NCI-H2227 (cell line): ENCODE measurements around the gene ZNF331.
A peak's percentile ranks its signal among the peaks of the same experiment; 100 is the strongest.
"Not testable (repeated sequence)": the region's sequence is repeated elsewhere in the genome, so short reads cannot be mapped to it uniquely, and the experiment has no call there.

Source experiments
- DNase-seq: peaks from one replicate; lab custom pipeline; 2025; ENCODE audit not compliant: unreplicated experiment; lab: John Stamatoyannopoulos, UW

ZNF331 gene

DNA sequence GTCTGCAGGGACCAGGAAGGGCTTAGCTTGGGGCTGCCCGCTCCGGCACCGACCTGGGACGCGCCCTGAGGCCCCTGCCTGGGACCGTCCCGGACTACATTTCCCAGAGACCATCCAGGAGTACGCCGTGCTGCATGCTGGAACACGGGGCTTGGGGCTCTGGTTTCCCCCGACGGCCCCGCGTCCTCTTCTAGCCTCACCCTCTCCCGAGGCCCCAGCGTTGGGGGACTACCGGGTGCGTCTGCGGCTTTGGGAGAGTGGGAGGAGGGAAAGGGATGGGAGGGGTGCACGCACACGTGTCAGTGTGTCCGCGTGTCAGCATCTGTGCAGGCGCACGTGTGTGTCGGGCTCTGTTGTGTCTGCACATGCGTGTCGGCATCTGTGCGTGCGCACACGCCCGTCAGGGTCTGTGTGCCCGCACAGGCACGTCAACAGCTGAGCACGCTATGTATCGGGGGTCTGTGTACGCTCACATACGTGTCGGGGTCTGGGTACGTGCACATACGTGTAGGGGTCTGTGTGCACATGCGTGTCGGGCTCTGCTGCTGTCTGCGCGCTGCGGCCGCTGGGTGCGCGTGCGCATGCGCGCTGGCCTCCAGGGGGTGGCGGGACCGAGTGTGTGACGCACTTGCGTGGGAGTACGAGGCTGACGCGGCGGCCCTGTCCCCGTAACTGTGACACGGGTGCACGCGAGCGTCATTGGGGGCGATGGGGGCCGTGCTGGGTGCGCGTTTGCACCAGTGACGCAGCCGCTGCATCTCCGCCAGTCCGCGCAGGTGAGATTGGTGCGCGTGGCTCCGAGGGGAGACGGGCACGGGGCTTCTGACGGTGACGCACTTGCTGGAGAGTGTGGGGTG lies at the start of gene ZNF331:
Gene ZNF331 (plus strand): TSS at position 625 of the 857 bp plus-strand sequence. CDS start 31,232 bp downstream, outside the sequence.
- DNase-seq, result peak; percentile 92

DNA sequence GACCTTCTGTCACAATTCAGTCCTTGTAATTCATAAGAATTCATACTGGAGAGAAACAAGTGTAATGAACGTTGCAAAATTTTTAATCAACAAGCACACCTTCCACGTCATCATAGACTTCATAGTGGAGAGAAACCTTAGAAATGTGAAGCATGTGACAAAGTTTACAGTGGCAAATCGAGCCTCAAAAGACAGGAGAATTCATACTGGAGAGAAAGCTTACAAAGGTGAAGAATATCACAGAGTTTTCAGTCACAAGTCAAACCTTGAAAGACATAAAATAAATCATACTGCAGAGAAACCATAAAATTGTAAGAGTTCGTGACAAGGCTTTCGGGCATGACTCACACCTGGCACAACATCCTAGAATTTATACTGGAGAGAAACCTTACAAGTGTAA lies 45.8 kb upstream of the ZNF331 start:
- no peak for DNase-seq

DNA sequence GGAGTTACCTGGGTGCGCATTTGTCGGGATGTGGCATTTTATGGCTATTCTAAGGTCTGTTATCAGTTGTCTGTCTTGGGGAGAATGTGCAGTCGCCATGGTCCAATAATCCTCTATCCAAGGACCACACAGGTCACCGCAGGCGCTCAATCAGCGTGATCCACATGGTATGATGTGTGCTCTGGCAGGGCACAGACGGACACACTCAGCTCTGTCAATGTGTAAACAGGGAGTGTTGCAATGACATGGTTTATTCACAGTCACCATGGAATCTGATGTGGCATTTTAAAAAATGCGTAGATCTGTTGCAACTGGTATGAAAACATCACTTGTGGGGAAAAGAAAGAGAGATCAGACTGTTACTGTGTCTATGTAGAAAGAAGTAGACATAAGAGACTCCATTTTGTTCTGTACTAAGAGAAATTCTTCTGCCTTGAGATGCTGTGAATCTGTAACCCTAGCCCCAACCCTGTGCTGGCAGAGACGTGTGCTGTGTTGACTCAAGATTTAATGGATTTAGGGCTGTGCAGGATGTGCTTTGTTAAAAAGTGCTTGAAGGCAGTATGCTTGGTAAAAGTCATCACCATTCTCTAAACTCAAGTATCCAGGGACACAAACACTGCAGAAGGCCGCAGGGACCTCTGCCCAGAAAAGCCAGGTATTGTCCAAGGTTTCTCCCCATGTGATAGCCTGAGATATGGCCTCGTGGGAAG lies 40.5 kb upstream of the ZNF331 start:
- DNase-seq, result not testable (repeated sequence)

DNA sequence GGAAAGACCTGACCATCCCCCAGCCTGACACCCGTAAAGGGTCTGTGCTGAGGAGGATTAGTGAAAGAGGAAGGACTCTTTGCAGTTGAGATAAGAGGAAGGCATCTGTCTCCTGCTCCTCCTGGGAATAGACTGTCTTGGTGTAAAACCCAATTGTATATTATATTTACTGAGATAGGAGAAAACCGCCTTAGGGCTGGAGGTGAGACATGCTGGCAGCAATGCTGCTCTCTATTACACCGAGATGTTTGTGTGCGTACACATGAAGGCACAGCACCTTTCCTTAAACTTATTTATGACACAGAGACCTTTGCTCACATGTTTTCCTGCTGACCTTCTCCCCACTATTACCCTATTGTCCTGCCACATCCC lies 39.9 kb upstream of the ZNF331 start:
- not testable (repeated sequence) for DNase-seq

DNA sequence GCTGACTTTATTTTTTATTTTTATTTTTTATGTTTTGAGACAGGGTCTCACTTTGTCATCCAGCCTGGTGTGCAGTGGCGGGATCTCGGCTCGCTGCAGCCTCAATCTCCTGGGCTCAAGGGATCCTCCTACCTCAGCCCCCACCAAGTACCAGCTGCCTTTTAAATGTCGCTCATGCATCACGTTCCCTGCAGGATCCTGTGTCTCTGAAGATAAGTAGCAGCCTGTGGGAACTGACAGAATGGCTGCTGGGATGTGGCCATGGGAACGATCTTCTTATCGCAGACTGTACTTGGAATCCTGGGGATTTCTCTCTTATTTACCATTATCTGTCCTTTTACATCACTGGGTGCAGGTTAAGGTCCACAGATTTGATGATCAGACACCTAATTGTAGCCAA lies 34.8 kb upstream of the ZNF331 start:
- DNase-seq, result peak; percentile 45

DNA sequence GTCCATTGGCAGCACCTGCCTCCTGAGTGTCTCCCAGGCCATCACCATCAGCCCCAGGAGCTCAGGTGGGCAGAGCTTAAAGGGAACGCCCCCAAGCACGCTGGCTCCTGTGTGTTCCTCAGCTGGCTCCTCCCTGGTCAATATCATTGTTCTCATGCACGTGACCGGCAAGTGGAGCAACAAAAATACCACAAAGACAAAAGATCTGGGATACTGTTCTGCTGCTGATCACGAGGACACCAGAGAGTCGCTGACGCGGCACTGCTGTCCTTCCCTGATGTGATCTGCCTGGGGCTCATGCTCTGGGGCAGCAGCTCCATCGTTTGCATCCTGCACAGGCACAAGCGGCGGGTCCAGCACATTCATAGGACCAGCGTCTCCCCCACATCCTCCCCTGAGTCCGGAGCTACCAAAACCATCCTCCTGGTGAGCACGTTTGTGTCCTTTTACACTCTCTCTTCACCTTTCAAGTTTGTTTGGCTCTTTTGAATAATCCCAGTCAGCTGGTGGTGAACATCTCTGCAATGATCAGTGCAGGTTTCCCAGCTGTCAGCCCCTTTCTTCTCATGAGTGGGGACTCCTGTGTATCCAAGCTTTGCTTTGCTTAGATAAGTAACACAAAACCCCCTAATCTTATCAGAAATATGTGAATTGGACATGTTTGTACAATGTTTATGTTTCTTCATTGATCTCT lies 34.1 kb upstream of the ZNF331 start:
- DNase-seq, result peak; percentile 41

DNA sequence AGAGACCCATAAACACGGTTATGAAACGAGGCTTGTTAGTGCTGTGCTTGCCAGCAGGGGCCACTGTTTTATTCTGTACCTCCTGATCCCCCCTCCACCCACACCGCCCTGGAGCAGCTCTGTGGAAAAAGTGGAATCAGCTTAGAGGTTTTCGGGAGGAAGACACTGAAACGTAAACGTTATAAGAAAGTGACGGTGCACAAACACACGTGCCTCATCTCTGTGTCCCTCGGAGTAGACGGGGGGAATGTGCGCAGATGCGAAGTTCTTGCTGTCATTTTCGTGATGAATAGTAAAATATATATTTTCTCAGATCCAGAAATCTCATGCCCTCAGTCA lies 33.6 kb upstream of the ZNF331 start:
- peak; percentile 81 for DNase-seq

DNA sequence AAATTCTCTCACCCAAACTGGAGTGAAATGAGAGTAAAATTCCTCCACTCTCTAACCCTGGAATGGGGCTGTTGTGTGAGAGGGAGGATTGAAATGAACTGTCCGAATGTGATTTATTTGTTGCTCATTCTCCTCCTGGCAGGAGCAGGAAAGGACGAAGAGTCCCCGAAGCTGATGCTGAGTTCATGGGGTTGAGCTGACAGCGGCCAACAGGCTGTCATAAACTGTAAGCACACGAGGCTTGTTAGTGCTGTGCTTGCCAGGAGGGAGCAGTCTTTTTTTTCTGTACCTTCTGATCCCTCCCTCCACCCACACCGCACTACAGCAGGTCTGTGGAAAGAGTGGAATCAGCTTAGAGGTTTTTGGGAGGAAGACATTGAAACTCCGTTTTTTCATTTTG lies 33.1 kb upstream of the ZNF331 start:
- DNase-seq, result peak; percentile 42

DNA sequence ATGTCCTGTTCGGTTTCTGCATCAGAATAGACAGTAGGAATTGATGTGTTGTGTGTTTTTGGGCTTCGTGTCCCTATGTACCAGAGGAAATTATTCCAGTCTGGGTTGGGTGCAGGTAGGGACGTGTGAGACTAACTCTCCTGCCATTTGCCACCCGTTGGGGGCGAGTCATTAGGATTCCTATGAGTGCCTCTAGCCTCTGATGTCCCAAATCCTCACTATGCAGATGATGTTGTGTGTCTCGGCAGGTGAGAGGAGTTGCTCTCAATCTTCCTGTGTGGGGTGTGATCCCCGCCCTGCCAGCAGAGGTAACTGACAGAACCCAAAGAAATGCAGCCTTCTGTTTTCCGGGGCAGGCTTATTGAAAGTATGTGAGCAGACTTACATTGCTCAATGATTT lies 31.2 kb upstream of the ZNF331 start:
- DNase-seq, result no peak

DNA sequence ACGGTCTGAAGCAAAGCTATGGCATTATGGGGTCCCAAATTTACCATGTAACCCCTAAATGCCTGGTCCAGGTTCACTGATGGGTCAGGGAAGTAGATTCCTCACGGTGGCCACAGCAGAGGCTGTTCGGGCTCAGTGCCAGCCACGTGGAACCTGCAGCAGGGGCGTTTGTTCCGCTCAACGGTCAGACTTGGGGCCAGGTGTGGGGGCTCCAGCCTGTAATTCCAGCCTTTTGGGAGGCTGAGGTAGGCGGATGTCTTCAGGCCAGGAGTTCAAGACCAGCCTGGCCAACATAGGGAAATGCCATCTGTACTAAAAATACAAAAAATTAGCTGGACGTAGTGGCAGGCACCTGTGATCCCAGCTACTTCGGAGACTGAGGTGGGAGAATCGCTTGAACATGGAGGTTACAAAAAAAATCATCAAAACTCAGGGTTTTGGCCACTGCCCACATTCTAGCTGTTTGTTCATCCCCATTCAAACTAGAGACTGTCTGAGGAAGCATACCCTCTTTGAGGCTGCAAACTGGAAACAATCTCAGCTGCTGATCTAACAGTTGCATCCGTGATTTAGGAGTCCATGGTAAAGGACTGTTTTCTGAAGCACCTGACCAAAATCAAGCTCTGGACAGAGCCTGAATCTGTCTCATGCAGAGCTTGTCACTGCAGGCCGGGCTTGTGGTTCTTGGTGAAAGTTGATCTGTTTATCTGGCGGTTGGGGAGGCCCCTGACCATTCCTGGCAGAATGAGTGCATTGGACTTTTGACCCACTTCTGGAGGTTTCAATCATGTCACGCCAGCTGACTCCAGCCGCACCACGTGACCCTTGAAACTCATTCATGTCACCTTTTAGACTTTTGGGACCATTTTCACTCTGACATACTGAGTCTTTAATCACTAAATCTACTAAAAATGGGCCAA lies 30.2 kb upstream of the ZNF331 start:
- DNase-seq, result no peak

DNA sequence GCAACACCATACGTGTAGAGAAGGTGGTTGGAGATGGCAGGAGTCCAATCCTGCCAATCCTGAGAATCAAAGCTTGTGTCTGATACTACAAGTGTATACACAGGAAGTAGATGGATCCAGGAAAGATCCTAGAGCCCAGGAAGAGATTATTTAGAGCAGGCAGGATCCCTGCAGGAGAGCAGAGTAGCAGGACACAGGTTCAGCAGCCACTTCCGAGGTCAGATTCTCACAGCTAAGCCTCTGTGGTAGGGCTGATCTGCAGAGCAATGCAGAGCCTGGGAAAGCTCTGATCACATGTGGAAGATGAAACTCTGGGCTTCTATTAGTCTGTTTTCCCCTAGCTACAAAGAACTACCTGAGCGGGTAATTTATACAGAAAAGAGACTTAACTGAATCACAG lies 28.5 kb upstream of the ZNF331 start:
- no peak for DNase-seq

DNA sequence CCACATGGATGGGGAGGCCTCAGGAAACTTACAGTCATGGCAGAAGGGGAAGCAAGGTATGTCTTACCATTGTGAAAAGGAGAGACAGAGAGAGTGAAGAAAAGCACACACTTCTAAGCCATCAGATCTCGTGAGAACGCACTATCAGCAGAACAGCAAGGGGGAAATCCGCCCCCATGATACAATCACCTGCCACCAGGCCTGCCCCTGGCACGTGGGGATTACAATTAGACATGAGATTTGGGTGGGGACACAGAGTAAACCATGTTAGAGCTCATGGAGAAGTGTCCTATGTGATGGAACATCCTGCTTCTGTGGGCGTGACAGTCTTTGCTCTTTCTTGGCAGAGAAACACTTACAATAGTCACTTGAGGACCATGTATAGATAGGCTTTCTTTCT lies 28.1 kb upstream of the ZNF331 start:
- DNase-seq, result no peak

DNA sequence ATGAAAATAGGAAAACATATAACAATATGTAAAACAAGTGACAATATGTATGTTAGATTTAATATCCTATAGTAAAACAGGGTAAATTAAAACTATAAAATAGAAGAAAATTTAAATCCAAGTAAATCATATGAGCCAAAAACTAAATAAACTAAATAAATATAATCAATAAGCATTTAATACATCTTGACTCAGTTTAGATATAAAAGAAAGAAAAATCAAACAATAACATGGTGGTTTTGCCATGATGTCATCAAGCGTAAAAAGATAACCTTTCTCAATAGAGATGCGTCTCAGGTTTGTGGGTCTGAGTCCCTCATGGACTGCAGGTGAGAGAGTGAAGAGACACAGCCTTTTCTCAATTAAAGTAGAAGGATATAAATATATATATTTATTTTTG lies 26.6 kb upstream of the ZNF331 start:
- no peak for DNase-seq

DNA sequence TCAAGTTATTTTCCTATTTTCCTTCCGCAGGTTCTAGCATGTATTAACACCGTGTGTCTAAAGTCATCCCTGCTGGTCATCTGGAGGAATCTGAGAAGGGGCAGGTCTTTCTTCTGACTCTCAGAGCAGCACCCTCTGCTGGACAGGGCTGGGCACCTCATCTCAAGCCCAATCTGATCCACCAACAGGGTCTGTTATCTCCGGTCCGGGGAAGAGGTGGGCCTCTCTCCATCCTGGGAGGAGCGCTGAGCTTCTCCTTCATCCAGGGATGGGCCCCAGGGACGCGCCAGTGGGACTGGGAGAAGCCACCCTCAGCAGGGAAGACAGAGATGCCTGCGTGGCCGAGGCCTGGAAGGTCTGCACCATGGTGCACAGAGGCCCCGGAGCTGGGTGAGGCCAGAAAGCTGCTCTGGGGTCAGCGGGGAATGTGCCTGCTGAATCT lies 26.0 kb upstream of the ZNF331 start:
- peak; percentile 78 for DNase-seq

DNA sequence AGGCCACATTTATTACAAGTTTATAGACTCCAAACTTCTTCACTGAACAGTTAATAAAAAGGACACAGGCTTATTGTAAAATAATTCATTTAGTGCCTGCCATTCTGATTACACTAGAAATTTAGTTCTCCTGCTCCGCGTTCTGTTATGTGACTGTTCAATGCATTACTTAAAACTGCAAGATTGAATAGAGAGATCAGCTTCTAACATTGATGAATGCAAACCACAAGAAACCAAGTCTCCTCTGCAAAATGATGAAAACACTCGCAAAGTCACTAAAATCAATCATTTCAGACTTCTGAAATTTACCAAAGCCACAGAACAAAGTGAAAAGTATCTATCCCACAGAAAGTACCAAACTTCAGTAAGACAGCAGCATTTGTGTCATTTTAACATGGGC lies 22.9 kb upstream of the ZNF331 start:
- DNase-seq, result not testable (repeated sequence)

DNA sequence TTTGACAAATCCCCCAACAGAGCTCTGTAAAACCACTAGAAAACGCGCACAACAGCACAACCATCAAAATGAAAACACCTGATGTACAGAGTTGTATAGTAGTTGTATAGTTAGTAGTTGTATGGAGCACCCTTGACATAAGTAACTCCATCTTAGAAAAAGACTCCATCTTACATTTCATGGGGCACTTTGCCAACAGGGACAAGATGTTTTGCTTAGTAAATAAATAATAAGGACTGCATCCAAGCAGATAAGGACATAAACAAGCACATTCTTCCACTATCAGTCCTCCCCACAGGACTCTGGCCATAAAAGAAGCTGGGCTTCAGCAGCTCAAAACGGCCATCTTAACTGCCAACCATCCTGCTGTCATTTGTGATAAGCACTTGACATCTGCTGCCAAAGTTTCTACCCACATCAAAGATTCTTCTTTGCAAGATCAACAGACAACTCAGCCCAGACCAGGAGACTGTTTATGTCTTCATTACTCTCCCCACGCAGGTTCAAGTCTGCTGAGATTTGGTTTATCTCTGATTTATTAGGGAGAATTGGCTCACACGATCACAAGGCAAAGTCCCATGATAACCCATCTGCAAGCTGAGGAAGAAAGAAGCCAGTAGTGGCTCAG lies 20.7 kb upstream of the ZNF331 start:
- no peak for DNase-seq

DNA sequence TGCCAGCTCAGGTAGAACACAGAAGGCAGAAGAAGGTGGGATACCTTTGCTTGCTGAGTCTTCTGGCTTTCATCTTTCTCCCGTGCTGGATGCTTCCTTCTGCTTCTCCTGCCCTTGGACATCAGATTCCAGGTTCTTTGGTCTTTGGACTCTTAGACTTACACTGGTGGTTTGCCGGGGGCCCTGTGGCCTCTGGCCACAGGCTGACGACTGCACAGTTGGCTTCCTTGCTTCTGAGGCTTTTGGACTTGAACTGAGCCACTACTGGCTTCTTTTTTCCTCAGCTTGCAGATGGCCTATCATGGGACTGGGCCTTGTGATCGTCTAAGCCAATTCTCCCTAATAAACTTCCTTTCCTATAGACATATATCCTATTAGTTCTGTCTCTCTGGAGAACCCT lies 19.8 kb upstream of the ZNF331 start:
- no peak for DNase-seq

DNA sequence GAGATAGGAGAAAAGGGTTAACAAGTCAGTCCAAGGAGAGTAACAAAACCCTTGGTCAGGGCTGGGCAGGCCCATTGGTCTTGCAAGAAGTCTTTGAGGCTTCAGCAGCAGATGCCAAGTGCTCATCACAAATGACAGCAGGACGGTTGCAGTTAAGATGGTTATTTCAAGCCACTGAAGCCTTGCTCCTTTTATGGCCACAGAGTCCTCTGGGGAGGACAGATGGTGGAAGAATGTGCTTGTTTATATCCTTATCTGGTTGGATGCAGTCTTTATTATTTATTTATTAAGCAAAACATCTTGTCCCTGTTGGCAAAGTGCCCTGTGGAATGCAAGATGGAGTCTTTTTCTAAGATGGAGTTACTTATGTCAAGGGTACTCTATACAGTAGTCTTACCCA lies 19.2 kb upstream of the ZNF331 start:
- no peak for DNase-seq

DNA sequence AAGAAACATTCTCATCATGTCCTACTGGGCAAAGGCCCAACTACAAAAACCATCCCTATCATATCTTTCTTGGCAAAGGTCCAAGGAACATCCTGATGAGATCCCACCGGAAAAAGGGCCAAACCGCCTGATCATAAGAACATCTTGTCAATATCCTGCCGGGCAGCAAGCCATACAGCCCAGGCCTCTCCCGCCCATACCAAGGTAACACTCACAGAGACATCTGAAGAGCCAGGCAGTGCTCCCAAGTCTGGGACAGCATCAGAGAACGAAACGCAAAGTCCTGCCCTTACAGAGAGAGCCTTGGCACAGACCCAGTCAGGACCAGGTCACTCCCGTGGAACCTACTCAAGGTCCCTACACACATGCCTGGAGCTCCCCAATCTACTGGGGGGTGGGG lies 18.5 kb upstream of the ZNF331 start:
- no peak for DNase-seq

DNA sequence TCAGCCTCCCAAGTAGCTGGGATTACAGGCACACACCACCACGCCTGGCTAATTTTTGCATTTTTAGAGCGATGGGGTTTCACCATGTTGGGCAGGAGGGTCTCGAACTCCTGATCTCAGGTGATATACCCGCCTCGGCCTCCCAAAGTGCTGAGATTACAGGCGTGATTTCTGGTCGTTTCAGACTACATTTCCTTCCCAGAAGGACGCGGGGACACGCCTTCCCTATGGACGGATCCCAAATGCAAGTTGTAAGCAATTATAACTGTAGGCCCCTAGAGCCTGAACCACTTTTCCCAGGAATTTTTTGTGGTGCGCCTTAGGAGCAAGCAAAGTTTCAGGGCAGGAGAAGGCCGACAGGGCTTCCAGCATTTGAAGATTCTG lies 17.8 kb upstream of the ZNF331 start:
- DNase-seq, result no peak
